Measurements from ENCODE around the gene NXPE3.

The NXPE3 gene

DNA sequence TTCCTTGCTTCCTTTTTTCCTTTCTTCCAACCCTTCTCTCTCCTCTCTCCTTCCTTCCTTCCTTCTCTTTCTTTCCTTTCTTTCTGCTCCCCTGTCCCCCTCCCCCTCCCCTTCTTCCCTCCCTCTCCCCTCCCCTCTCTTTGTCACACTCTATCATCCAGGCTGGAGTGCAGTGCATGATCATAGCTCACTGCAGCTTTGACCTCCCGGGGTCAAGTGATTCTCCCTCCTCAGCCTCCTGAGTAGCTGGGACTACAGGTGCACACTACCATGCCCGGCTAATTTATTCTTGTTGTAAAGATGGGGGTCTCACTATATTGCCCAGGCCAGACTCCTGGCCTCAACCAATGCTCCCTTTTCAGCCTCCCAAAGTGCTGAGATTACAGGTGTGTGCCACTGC lies 89.0 kb downstream of the NXPE3 start:
- DNase-seq, result no peak
- intact Hi-C loops (cut with DNase I), result no loop called here

DNA sequence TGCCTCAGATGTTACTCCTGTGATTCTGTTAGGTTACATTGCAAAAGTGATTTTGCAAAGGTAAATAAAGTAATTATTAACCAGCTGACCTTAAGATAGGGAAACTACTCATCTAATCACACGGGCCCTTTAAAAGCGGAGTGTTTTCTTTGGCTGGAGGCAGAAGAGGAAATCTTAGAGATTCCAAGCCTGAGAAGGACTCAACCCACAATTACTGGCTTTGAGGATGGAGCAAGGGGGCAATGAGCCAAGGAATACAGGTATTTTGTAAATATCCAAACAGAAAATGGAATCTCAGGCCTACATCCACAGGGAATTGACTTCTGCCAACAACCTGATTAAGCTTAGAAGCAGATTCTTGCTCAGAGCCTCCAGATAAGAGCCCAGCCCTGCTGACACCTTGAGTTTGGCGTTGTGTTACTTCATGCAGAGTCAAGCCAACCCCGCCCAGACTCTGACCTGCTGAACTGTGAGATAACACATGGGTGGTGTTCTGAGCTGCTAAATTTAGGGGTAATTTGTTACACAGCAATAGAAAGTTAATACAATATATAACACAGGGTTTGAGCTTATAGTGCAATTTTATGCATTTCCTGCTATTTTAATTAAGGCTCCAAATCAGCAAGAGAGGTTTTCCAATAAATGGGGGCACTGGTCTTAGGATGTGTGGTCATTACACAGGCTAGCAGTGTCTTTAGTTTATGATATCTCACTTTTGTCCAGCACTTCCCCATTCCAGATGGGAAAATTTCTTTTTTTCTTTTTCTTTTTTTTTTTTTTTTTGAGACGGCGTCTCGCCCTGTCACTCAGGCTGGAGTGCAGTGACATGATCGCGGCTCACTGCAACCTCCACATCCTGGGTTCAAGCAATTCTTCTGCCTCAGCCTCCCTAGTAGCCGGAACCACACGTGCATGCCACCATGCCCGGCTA lies 89.8 kb downstream of the NXPE3 start:
- intact Hi-C loops (cut with DNase I), result no loop called here
- DNase-seq, result no peak

- intact Hi-C loops (cut with DNase I), result no loop called here
Measured at GRCh38 chr3:101870138-101870537, 91.1 kb downstream of the NXPE3 start.

GRCh38 chr3:101873619-101874018 lies 94.6 kb downstream of the NXPE3 start:
- no peak for DNase-seq
- intact Hi-C loops (cut with DNase I), result no loop called here

More at GRCh38 chr3:101870138-101870537, 91.1 kb downstream of the NXPE3 start:
- no peak for DNase-seq

DNA sequence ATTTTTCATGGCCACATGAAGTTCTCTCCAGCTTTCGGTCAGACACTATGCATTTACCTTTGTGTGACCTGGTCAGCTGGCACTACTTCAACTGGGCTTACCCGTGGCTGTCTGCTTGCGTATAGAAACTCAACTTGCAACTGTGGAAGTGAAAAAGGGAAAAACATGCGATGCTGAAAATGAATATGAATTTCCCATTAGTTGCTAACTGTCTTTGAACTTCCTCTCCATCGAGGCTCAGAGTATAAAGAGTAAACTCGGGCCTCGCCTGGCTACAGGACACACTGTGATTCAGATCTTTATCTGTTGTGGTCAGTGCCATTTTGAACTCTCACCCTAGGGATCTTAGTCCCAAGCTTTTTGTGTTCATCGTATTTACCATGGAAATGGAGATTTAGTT lies 97.1 kb downstream of the NXPE3 start:
- no peak for DNase-seq
- intact Hi-C loops (cut with DNase I), result no loop called here
